ENCODE measurements around the gene RYR1.

Gene RYR1

DNA sequence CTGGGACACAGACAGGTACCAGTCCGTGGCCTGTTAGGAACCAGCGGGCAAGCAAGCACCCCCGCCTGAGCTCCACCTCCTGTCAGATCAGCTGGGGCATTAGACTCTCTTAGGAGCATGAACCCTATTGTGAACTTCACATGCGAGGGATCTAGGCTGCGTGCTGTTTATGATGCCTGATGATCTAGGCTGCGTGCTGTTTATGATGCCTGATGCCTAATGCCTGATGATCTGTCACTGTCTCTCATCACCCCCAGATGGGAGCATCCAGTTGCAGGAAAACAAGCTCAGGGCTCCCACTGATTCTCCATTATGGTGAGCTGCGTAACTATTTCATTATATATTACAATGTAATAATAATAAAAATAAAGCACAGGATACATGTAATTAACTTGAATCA lies 11.1 kb upstream of the RYR1 start:
- no peak overlapping the region for H3K27ac ChIP-seq (ENCODE audit: low read length)
- ATAC-seq (ENCODE audit: insufficient read depth, low read depth) (no peak), DNase-seq (no peak)
- no peaks in the 10 kb centered on the region for H3K79me2 ChIP-seq (ENCODE audit: insufficient read depth, low read length)
- no peaks in the 10 kb centered on the region; the same call in 1 of the 2 replicates for H4K20me1 ChIP-seq (ENCODE audit: insufficient read depth, low read length)
- no peak for TF ChIP-seq EZH2 (IDR thresholded peaks at IDR 0.05; ENCODE audit: borderline replicate concordance, low read depth, low read length, severe bottlenecking)
- TF ChIP-seq, protein P1, sequence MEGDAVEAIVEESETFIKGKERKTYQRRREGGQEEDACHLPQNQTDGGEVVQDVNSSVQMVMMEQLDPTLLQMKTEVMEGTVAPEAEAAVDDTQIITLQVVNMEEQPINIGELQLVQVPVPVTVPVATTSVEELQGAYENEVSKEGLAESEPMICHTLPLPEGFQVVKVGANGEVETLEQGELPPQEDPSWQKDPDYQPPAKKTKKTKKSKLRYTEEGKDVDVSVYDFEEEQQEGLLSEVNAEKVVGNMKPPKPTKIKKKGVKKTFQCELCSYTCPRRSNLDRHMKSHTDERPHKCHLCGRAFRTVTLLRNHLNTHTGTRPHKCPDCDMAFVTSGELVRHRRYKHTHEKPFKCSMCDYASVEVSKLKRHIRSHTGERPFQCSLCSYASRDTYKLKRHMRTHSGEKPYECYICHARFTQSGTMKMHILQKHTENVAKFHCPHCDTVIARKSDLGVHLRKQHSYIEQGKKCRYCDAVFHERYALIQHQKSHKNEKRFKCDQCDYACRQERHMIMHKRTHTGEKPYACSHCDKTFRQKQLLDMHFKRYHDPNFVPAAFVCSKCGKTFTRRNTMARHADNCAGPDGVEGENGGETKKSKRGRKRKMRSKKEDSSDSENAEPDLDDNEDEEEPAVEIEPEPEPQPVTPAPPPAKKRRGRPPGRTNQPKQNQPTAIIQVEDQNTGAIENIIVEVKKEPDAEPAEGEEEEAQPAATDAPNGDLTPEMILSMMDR (IDR thresholded peaks at IDR 0.05; ENCODE audit: borderline replicate concordance, extremely low read depth, low read length, poor library complexity, severe bottlenecking), result no peak
- H3K9ac ChIP-seq (ENCODE audit: low read depth, low read length), result no peak overlapping the region
- H3K4me3 ChIP-seq (ENCODE audit: low read depth in 1 of 2, low read length in 2 of 2), result no peak overlapping the region
- no peaks in the 10 kb centered on the region for H3K27me3 ChIP-seq (ENCODE audit: insufficient read depth, low read length, poor library complexity)
- no peaks in the 10 kb centered on the region for H3K9me3 ChIP-seq (ENCODE audit: insufficient read depth, low read length, severe bottlenecking)
- H3K4me2 ChIP-seq (ENCODE audit: insufficient read depth, low read length), result no peak overlapping the region
- H3K36me3 ChIP-seq (ENCODE audit: insufficient read depth, low read length), result no peaks in the 10 kb centered on the region
- H3K4me1 ChIP-seq (ENCODE audit: insufficient read depth, low read length), result peaks cover 7% of the 10 kb centered on the region
- no peak overlapping the region for H2AFZ ChIP-seq (ENCODE audit: low read depth, low read length)

GRCh38 chr19:38424272-38424671 lies 9.2 kb upstream of the RYR1 start:
- no peak overlapping the region for H3K9ac ChIP-seq (ENCODE audit: low read depth, low read length)
- TF ChIP-seq, protein P1 (IDR thresholded peaks at IDR 0.05; ENCODE audit: borderline replicate concordance, extremely low read depth, low read length, poor library complexity, severe bottlenecking), result no peak
- TF ChIP-seq EZH2 (IDR thresholded peaks at IDR 0.05; ENCODE audit: borderline replicate concordance, low read depth, low read length, severe bottlenecking), result no peak
- no peak overlapping the region for H2AFZ ChIP-seq (ENCODE audit: low read depth, low read length)
- H3K4me2 ChIP-seq (ENCODE audit: insufficient read depth, low read length), result no peak overlapping the region
- H3K27me3 ChIP-seq (ENCODE audit: insufficient read depth, low read length, poor library complexity), result no peaks in the 10 kb centered on the region
- ATAC-seq (ENCODE audit: insufficient read depth, low read depth) (no peak), DNase-seq (no peak)
- no peaks in the 10 kb centered on the region; the same call in 1 of the 2 replicates for H4K20me1 ChIP-seq (ENCODE audit: insufficient read depth, low read length)
- peaks cover 7% of the 10 kb centered on the region for H3K4me1 ChIP-seq (ENCODE audit: insufficient read depth, low read length)
- H3K27ac ChIP-seq (ENCODE audit: low read length), result no peak overlapping the region
- no peaks in the 10 kb centered on the region for H3K79me2 ChIP-seq (ENCODE audit: insufficient read depth, low read length)
- no peaks in the 10 kb centered on the region for H3K9me3 ChIP-seq (ENCODE audit: insufficient read depth, low read length, severe bottlenecking)
- H3K4me3 ChIP-seq (ENCODE audit: low read depth in 1 of 2, low read length in 2 of 2), result no peak overlapping the region
- H3K36me3 ChIP-seq (ENCODE audit: insufficient read depth, low read length), result no peaks in the 10 kb centered on the region

- Histone ChIP-seq H3K4me2 (ENCODE audit: insufficient read depth, low read length) (peak overlapping the region; percentile 29), H3K4me3 (ENCODE audit: low read depth in 1 of 2, low read length in 2 of 2) (no peak overlapping the region), H3K9me3 (ENCODE audit: insufficient read depth, low read length, severe bottlenecking) (no peaks in the 10 kb centered on the region), H3K9ac (ENCODE audit: low read depth, low read length) (no peak overlapping the region), H3K27me3 (ENCODE audit: insufficient read depth, low read length, poor library complexity) (no peaks in the 10 kb centered on the region), H4K20me1 (ENCODE audit: insufficient read depth, low read length) (no peaks in the 10 kb centered on the region; the same call in 1 of the 2 replicates), H2AFZ (ENCODE audit: low read depth, low read length) (no peak overlapping the region), H3K4me1 (ENCODE audit: insufficient read depth, low read length) (peaks cover 7% of the 10 kb centered on the region), H3K79me2 (ENCODE audit: insufficient read depth, low read length) (no peaks in the 10 kb centered on the region), H3K27ac (ENCODE audit: low read length) (no peak overlapping the region), H3K36me3 (ENCODE audit: insufficient read depth, low read length) (no peaks in the 10 kb centered on the region)
- DNase-seq (no peak), ATAC-seq (ENCODE audit: insufficient read depth, low read depth) (0 out of 3 replicates have a peak, but pooled peaks have one; percentile 21)
- TF ChIP-seq EZH2 (IDR thresholded peaks at IDR 0.05; ENCODE audit: borderline replicate concordance, low read depth, low read length, severe bottlenecking), result no peak
- TF ChIP-seq, protein P1 (IDR thresholded peaks at IDR 0.05; ENCODE audit: borderline replicate concordance, extremely low read depth, low read length, poor library complexity, severe bottlenecking), result no peak
These were observed 8.2 kb upstream of the RYR1 start for GRCh38 chr19:38425222-38425809.

All from DND-41 (cell line).